Calu3 (cell line): Measurements from ENCODE around the gene LRMDA. TPM values are rescaled to one million over a fixed set of nuclear protein-coding genes. Genes with fewer than 3 reads are reported as not detected.

ENCODE experiments used
- BruUV-seq: library from RNA; stranded (reverse); fragments of 400-500 nt; replicated peaks from 2 replicates; lab custom pipeline; 2021; lab: Mats Ljungman, UMichigan
- CTCF ChIA-PET: fragments of 300-600 bp; sonication (Branson Sonifier 250); formaldehyde crosslinking; loops from one replicate; lab custom pipeline; 2022; ENCODE audit warnings: antibody characterized with exemption; lab: Charles Lee
- DNase-seq: peaks from one replicate; pipeline ENCODE4 v3.0.0; 2022
- H3K27ac Mint-ChIP-seq: one replicate; pipeline ENCODE4 v1.8.0; 2022; ENCODE audit warnings: mixed read lengths; ENCODE audit not compliant: unreplicated experiment
- H3K27me3 Mint-ChIP-seq: one replicate; pipeline ENCODE4 v1.8.0; 2022; ENCODE audit warnings: mixed read lengths; ENCODE audit not compliant: unreplicated experiment
- H3K36me3 Mint-ChIP-seq: one replicate; pipeline ENCODE4 v1.8.0; 2022; ENCODE audit warnings: mild to moderate bottlenecking, moderate library complexity, mixed read lengths; ENCODE audit not compliant: insufficient read depth, unreplicated experiment
- H3K4me1 Mint-ChIP-seq: one replicate; pipeline ENCODE4 v1.8.0; 2022; ENCODE audit warnings: mild to moderate bottlenecking, low read depth, mixed read lengths; ENCODE audit not compliant: unreplicated experiment
- H3K4me3 Mint-ChIP-seq: one replicate; pipeline ENCODE4 v1.8.0; 2022; ENCODE audit warnings: mild to moderate bottlenecking, low read depth, moderate library complexity, mixed read lengths; ENCODE audit not compliant: unreplicated experiment
- H3K9me3 Mint-ChIP-seq: one replicate; pipeline ENCODE4 v1.8.0; 2022; ENCODE audit warnings: low read depth, mixed read lengths; ENCODE audit not compliant: unreplicated experiment
- CTCF ChIP-seq: fragments of 200-600 bp; IDR thresholded peaks from one replicate; pipeline ENCODE4 v1.8.0; 2022; ENCODE audit warnings: antibody characterized with exemption; ENCODE audit not compliant: unreplicated experiment
- intact Hi-C: fragments of 100-400 bp; cut with micrococcal nuclease; formaldehyde crosslinking; loops from one replicate; pipeline ENCODE4 v1.10.0; 2022; ENCODE audit not compliant: unreplicated experiment
- total RNA-seq: library from RNA; stranded (reverse); gene quantifications from 2 replicates; pipeline ENCODE4 v1.2.3, GENCODE V29; 2022

Gene LRMDA
- total RNA-seq, 1 experiment from 2014 or later, result 7.6 TPM

GRCh38 chr10:75464478-75465449 is 33.3 kb downstream of the LRMDA start:
- Mint-ChIP-seq H3K9me3 (no peaks in the 10 kb centered on the region), H3K27ac (no peak overlapping the region), H3K27me3 (no peaks in the 10 kb centered on the region), H3K4me1 (no peaks in the 10 kb centered on the region), H3K4me3 (no peak overlapping the region), H3K36me3 (no peaks in the 10 kb centered on the region)
- intact Hi-C loops, result no loop called here
- no TSS peak for BruUV-seq
- DNase-seq, result no peak
- no peak for TF ChIP-seq CTCF
- CTCF ChIA-PET, result no interaction called here

GRCh38 chr10:75465450-75465827 is 34.0 kb downstream of the LRMDA start:
- no peak overlapping the region for H3K27ac Mint-ChIP-seq
- TF ChIP-seq CTCF, result no peak
- BruUV-seq, result no TSS peak
- no peaks in the 10 kb centered on the region for H3K9me3 Mint-ChIP-seq
- no peak overlapping the region for H3K4me3 Mint-ChIP-seq
- intact Hi-C loops, result no loop called here
- H3K4me1 Mint-ChIP-seq, result no peaks in the 10 kb centered on the region
- no peaks in the 10 kb centered on the region for H3K36me3 Mint-ChIP-seq
- no peak for DNase-seq
- CTCF ChIA-PET, result no interaction called here
- no peaks in the 10 kb centered on the region for H3K27me3 Mint-ChIP-seq

GRCh38 chr10:75466001-75466400 is 34.6 kb downstream of the LRMDA start:
- no peak for DNase-seq
- no peak for TF ChIP-seq CTCF
- no peaks in the 10 kb centered on the region for H3K36me3 Mint-ChIP-seq
- intact Hi-C loops, result no loop called here
- no TSS peak for BruUV-seq
- H3K4me1 Mint-ChIP-seq, result no peaks in the 10 kb centered on the region
- no peaks in the 10 kb centered on the region for H3K27me3 Mint-ChIP-seq
- H3K27ac Mint-ChIP-seq, result no peak overlapping the region
- H3K9me3 Mint-ChIP-seq, result no peaks in the 10 kb centered on the region
- CTCF ChIA-PET, result no interaction called here
- no peak overlapping the region for H3K4me3 Mint-ChIP-seq

- H3K36me3 Mint-ChIP-seq, result no peaks in the 10 kb centered on the region
- intact Hi-C loops, result no loop called here
- H3K27ac Mint-ChIP-seq, result no peak overlapping the region
Measured at GRCh38 chr10:75466886-75467285, 35.5 kb downstream of the LRMDA start.

More at GRCh38 chr10:75466886-75467285, 35.5 kb downstream of the LRMDA start:
- TF ChIP-seq CTCF, result no peak
- no peak overlapping the region for H3K4me3 Mint-ChIP-seq
- no peaks in the 10 kb centered on the region for H3K4me1 Mint-ChIP-seq
- no peak for DNase-seq
- H3K9me3 Mint-ChIP-seq, result no peaks in the 10 kb centered on the region
- no TSS peak for BruUV-seq
- CTCF ChIA-PET, result no interaction called here
- H3K27me3 Mint-ChIP-seq, result no peaks in the 10 kb centered on the region
